GM12865 (cell line): ENCODE data around the gene ARRB1.

ENCODE experiments used
- DNase-seq: peaks from one replicate; pipeline ENCODE4 v3.0.0; 2010; ENCODE audit warnings: low read depth
- H3K4me3 ChIP-seq: 2 replicates; pipeline ENCODE4 v1.5.1; 2011; ENCODE audit warnings: mild to moderate bottlenecking, low read depth, low read length, control low read depth
- CTCF ChIP-seq: IDR thresholded peaks from 2 replicates; pipeline ENCODE4 v1.5.1; 2011; ENCODE audit warnings: low read length, control low read depth, low read depth, inconsistent platforms; ENCODE audit not compliant: insufficient read depth; ENCODE audit errors: missing control alignments

Gene ARRB1

GRCh38 chr11:75312346-75312745 lies 39.1 kb downstream of the ARRB1 start:
- DNase-seq: no peak
- no peak overlapping the region for H3K4me3 ChIP-seq
- no peak for TF ChIP-seq CTCF

GRCh38 chr11:75311858-75312288 lies 39.6 kb downstream of the ARRB1 start:
- no peak for DNase-seq
- H3K4me3 ChIP-seq: no peak overlapping the region
- TF ChIP-seq CTCF: no peak

- DNase-seq: no peak
- TF ChIP-seq CTCF: no peak
- H3K4me3 ChIP-seq: no peak overlapping the region
Observed at GRCh38 chr11:75308986-75309385, 42.5 kb downstream of the ARRB1 start.

GRCh38 chr11:75308116-75308515 lies 43.3 kb downstream of the ARRB1 start:
- no peak for TF ChIP-seq CTCF
- DNase-seq: no peak
- no peak overlapping the region for H3K4me3 ChIP-seq

GRCh38 chr11:75307058-75307457 lies 44.4 kb downstream of the ARRB1 start:
- no peak for DNase-seq
- H3K4me3 ChIP-seq: no peak overlapping the region
- no peak for TF ChIP-seq CTCF

- H3K4me3 ChIP-seq: no peak overlapping the region
- no peak for DNase-seq
- TF ChIP-seq CTCF: no peak
Observed at GRCh38 chr11:75306529-75306928, 44.9 kb downstream of the ARRB1 start.

GRCh38 chr11:75305993-75306392 lies 45.5 kb downstream of the ARRB1 start:
- no peak for TF ChIP-seq CTCF
- DNase-seq: no peak
- H3K4me3 ChIP-seq: no peak overlapping the region
